KOPT-K1 (cell line): ENCODE measurements around the gene SRI.
A peak's percentile ranks its signal among the peaks of the same experiment; 100 is the strongest.

Experiments used
- H3K27ac ChIP-seq: fragments of 200-600 bp; sonication (generic); 2 replicates; pipeline ENCODE4 v1.5.1; 2016; ENCODE audit warnings: antibody characterized with exemption, mild to moderate bottlenecking, low read depth, low read length; ENCODE audit not compliant: poor library complexity, severe bottlenecking
- H3K36me3 ChIP-seq: fragments of 200-600 bp; sonication (generic); 2 replicates; pipeline ENCODE4 v1.5.1; 2017; ENCODE audit warnings: antibody characterized with exemption, mild to moderate bottlenecking, low read length, moderate library complexity; ENCODE audit not compliant: insufficient read depth
- H3K9me3 ChIP-seq: fragments of 200-600 bp; sonication (generic); 2 replicates; pipeline ENCODE4 v1.5.1; 2017; ENCODE audit warnings: antibody characterized with exemption, low read length, mild to moderate bottlenecking; ENCODE audit not compliant: insufficient read depth, poor library complexity, severe bottlenecking

The SRI gene

GRCh38 chr7:88243345-88243909 is 23.6 kb upstream of the SRI start:
- Histone ChIP-seq H3K36me3 (no peaks in the 10 kb centered on the region), H3K27ac (no peak overlapping the region), H3K9me3 (no peaks in the 10 kb centered on the region)

GRCh38 chr7:88239852-88240251 is 20.0 kb upstream of the SRI start:
- Histone ChIP-seq H3K27ac (no peak overlapping the region), H3K36me3 (no peaks in the 10 kb centered on the region)

GRCh38 chr7:88233828-88234227 is 14.0 kb upstream of the SRI start:
- Histone ChIP-seq H3K9me3 (no peaks in the 10 kb centered on the region), H3K36me3 (no peaks in the 10 kb centered on the region)

More at GRCh38 chr7:88239852-88240251, 20.0 kb upstream of the SRI start:
- no peaks in the 10 kb centered on the region for H3K9me3 ChIP-seq

DNA sequence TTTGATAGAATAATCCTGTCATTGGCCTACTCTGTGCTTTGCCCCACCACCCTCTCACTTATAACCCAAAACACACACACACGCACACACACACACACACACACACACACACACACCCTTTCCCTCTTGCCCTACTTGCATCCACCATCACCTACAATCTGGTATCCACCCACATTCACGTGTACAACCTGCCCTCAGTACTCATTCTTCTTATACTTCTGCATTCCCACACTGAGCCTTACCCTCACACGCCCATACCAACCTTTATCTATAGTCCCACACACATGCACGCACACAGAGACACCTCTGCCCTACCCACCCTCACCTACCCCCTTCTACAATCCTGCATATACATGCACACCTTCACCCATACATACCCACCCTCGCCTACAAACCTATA is 10.8 kb upstream of the SRI start:
- Histone ChIP-seq H3K36me3 (no peaks in the 10 kb centered on the region), H3K27ac (no peak overlapping the region), H3K9me3 (peaks cover 4% of the 10 kb centered on the region)

More at GRCh38 chr7:88233828-88234227, 14.0 kb upstream of the SRI start:
- no peak overlapping the region for H3K27ac ChIP-seq

DNA sequence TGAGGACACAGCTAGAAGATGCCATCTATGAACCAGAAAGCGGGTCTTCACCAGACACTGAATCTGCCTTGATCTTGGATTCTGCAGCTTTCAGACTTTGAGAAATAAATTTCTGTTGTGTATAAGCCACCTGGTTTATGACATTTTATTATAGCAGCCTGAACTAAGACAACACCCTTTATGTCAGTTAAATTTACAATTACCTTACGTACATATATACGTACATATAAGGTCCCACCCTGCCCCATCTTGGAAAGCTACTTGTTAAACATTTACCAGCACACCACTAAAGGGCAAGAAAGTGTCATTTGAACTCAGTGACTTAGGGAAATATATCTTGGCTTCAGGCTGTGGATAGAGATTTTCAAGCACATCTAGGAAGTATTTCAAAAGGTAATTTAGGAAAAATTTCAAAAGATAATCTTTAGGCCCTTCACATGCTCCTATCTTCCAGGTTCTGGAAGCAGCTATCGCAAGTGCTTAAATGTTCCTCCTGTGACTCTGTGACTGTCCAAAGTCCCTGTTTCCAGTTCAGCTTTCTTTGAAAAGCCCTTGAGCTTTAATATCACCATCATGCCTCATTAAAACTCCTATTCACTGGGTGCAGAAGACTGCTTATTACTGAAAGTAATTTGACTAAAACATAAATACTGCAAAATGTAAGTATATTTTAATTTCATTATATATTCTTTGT is 9.6 kb upstream of the SRI start:
- Histone ChIP-seq H3K36me3 (no peaks in the 10 kb centered on the region), H3K9me3 (peaks cover 4% of the 10 kb centered on the region), H3K27ac (no peak overlapping the region)

DNA sequence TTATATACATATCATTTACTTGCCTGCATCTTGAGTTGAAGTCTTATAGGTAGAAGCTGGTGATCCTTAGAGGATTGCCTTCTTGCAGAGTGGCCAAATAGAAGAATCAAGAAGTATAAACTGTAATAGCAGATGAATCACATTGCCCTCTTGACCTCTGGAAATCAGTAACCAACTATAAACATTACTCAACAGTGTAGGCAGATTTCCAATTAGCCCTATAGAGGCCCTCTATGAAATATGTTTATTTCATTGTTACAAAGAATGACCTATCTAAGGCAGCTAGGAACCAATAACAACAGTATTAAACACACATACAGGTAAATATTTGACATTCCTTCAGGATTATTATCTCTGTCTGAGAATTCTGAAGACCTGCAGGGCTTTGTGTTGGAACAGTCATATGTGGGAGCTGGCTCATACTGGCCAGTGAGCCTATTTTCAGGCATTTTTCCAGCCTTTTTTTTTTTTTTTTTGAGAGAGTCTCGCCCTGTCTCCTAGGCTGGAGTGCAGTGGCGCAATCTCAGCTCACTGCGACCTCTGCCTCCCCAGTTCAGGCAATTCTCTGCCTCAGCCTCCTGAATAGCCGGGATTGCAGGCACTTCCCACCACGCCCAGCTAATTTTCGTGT is 7.2 kb upstream of the SRI start:
- Histone ChIP-seq H3K27ac (no peak overlapping the region), H3K36me3 (no peaks in the 10 kb centered on the region), H3K9me3 (peaks cover 4% of the 10 kb centered on the region)

GRCh38 chr7:88226201-88226600 is 6.4 kb upstream of the SRI start:
- Histone ChIP-seq H3K36me3 (no peaks in the 10 kb centered on the region), H3K27ac (no peak overlapping the region), H3K9me3 (peaks cover 4% of the 10 kb centered on the region)

DNA sequence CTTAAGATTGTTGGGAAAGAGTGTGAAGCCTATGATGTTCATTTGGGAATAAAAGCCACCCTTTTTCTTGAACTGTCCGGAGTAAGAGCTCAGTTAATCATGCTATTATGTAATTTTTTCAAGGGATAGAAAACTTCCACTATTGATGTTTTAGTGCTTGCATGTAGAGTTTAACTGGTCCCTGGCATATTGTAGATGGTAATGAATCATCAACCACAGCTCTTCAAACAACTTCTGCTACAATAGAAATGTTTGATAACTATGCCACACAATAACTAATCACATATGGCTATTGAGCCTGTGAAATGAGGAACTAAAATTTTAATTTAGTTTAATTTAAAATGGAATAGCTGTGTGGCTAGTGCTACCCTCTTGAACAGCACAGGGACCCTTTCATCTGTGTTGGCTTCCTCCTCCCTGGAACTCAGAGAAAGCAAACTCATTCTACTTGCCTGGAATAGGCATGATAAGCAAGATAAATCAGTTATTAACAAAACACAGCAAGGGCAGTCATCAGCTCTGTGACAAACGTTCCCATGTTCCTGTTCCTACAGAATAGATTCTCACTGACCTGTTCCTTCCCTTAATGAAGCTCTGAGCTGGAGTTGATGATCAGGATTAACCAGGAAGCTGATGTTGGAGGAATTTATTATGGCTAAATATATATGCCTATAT is 4.9 kb upstream of the SRI start:
- Histone ChIP-seq H3K36me3 (no peaks in the 10 kb centered on the region), H3K9me3 (peaks cover 4% of the 10 kb centered on the region), H3K27ac (no peak overlapping the region)

- Histone ChIP-seq H3K9me3 (no peaks in the 10 kb centered on the region), H3K36me3 (no peaks in the 10 kb centered on the region), H3K27ac (no peak overlapping the region)
These were observed 3.4 kb upstream of the SRI start for GRCh38 chr7:88223265-88223664.

- Histone ChIP-seq H3K36me3 (peaks cover 28% of the 10 kb centered on the region), H3K27ac (peak overlapping the region; percentile 83), H3K9me3 (no peaks in the 10 kb centered on the region)
These were observed 817 bp downstream of the SRI start for GRCh38 chr7:88218836-88219605.

GRCh38 chr7:88218429-88218745 is 1.5 kb downstream of the SRI start:
- peaks cover 34% of the 10 kb centered on the region for H3K36me3 ChIP-seq
- H3K9me3 ChIP-seq: no peaks in the 10 kb centered on the region
- peak overlapping the region; percentile 83 for H3K27ac ChIP-seq

GRCh38 chr7:88217675-88218428 is 2.0 kb downstream of the SRI start:
- peak overlapping the region; percentile 83 for H3K27ac ChIP-seq
- H3K36me3 ChIP-seq: peaks cover 40% of the 10 kb centered on the region
- no peaks in the 10 kb centered on the region for H3K9me3 ChIP-seq

DNA sequence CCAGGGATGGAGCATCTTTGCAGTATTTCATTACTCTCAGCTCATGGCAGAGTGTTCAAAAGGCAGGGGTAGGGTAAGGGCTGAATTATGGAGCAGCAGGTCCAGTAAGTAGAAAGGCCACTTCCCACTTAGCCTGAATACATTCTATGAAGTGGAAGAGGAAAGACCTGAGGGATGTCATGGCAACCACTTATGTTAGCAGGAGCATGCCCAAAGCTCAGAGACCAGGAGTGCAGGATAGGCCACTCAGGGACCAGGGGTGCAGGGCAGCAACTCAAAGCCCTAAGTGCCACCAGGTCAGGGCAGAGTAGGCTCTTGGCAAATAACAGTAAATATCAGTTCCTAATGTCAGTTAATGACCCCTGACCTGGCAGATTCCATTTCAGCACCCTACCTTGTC is 3.6 kb downstream of the SRI start:
- H3K9me3 ChIP-seq: no peaks in the 10 kb centered on the region
- peaks cover 55% of the 10 kb centered on the region for H3K36me3 ChIP-seq
- H3K27ac ChIP-seq: no peak overlapping the region

GRCh38 chr7:88215295-88215694 is 4.5 kb downstream of the SRI start:
- peaks cover 64% of the 10 kb centered on the region for H3K36me3 ChIP-seq
- H3K9me3 ChIP-seq: no peaks in the 10 kb centered on the region

More at GRCh38 chr7:88215295-88215694, 4.5 kb downstream of the SRI start:
- no peak overlapping the region for H3K27ac ChIP-seq
